Colonic mucosa (tissue), 4 donors: ENCODE results near the gene CHN2. TPM values are rescaled to one million over a fixed set of nuclear protein-coding genes. Genes with fewer than 3 reads are reported as not detected.

Experiments used
- DNase-seq: peaks from one replicate; pipeline ENCODE4 v3.0.0-alpha.2; 2020
- H3K27ac ChIP-seq: fragments of 200-600 bp; one replicate; pipeline ENCODE4 v1.8.0; 2021
- H3K27me3 ChIP-seq: fragments of 200-600 bp; one replicate; pipeline ENCODE4 v1.8.0; 2021
- H3K36me3 ChIP-seq: fragments of 200-600 bp; one replicate; pipeline ENCODE4 v1.8.0; 2021
- H3K4me1 ChIP-seq: fragments of 200-600 bp; one replicate; pipeline ENCODE4 v1.8.0; 2021; ENCODE audit warnings: mild to moderate bottlenecking
- H3K4me3 ChIP-seq: fragments of 200-600 bp; one replicate; pipeline ENCODE4 v1.8.0; 2021
- H3K9ac ChIP-seq, 2 donors: one replicate each; pipeline ENCODE4 v1.7.0; 2013; ENCODE audit warnings: control low read depth in 2 of 2, low read depth in 2 of 2, low read length in 2 of 2
- H3K9me3 ChIP-seq: fragments of 200-600 bp; one replicate; pipeline ENCODE4 v1.8.0; 2021
- CTCF ChIP-seq: fragments of 200-600 bp; IDR thresholded peaks from one replicate; pipeline ENCODE4 v1.8.0; 2022; ENCODE audit warnings: antibody characterized with exemption, mild to moderate bottlenecking
- intact Hi-C: fragments of 100-400 bp; cut with DNase I; formaldehyde crosslinking; loops from one replicate; pipeline ENCODE4 v1.14.1; 2022
- total RNA-seq, 2 donors: library from RNA; stranded (reverse); fragmentation: NEBNext Ultra II Directional in 1 of 2; extraction: Animal tissue kit (Norgen Biotek cat#: 25700) in 1 of 2; gene quantifications; one replicate each; pipeline ENCODE4 v1.2.1, GENCODE V29; 2021
- donor health status: healthy.
- donor health status: DM: no; HTN: no; CAD: no.
- donor health status: DM: no; HTN: no; CAD: no.

Gene CHN2
- total RNA-seq, 2 donors from 2014 or later: 12.8 to 19.8 TPM

- intact Hi-C loops: no loop called here
- Histone ChIP-seq H3K9ac (no peak overlapping the region), H3K36me3 (no peaks in the 10 kb centered on the region), H3K4me1 (no peaks in the 10 kb centered on the region), H3K27me3 (no peaks in the 10 kb centered on the region), H3K9me3 (no peaks in the 10 kb centered on the region), H3K4me3 (no peak overlapping the region), H3K27ac (no peak overlapping the region)
- TF ChIP-seq CTCF: no peak
- no peak for DNase-seq
These were observed 301.1 kb downstream of the CHN2 start for GRCh38 chr7:29495653-29496052.

GRCh38 chr7:29496355-29497020 lies 301.9 kb downstream of the CHN2 start:
- Histone ChIP-seq H3K36me3 (no peaks in the 10 kb centered on the region), H3K4me3 (no peak overlapping the region), H3K4me1 (no peaks in the 10 kb centered on the region), H3K9me3 (no peaks in the 10 kb centered on the region), H3K9ac (no peak overlapping the region), H3K27me3 (no peaks in the 10 kb centered on the region), H3K27ac (no peak overlapping the region)
- DNase-seq: no peak
- no peak for TF ChIP-seq CTCF
- intact Hi-C loops: no loop called here

GRCh38 chr7:29499932-29500331 lies 305.4 kb downstream of the CHN2 start:
- Histone ChIP-seq H3K9ac (no peak overlapping the region), H3K27ac (no peak overlapping the region), H3K9me3 (no peaks in the 10 kb centered on the region), H3K4me1 (no peaks in the 10 kb centered on the region), H3K4me3 (no peak overlapping the region), H3K27me3 (no peaks in the 10 kb centered on the region), H3K36me3 (no peaks in the 10 kb centered on the region)
- intact Hi-C loops: no loop called here
- DNase-seq: no peak
- no peak for TF ChIP-seq CTCF

GRCh38 chr7:29500719-29501118 lies 306.1 kb downstream of the CHN2 start:
- no peaks in the 10 kb centered on the region for H3K27me3 ChIP-seq
- DNase-seq: no peak
- no peaks in the 10 kb centered on the region for H3K9me3 ChIP-seq
- no peak overlapping the region for H3K4me3 ChIP-seq
- intact Hi-C loops: no loop called here
- H3K36me3 ChIP-seq: no peaks in the 10 kb centered on the region
- H3K9ac ChIP-seq: no peak overlapping the region
- H3K4me1 ChIP-seq: no peaks in the 10 kb centered on the region
- no peak overlapping the region for H3K27ac ChIP-seq
- no peak for TF ChIP-seq CTCF

GRCh38 chr7:29502133-29502532 lies 307.6 kb downstream of the CHN2 start:
- no peak for DNase-seq
- H3K27ac ChIP-seq: no peak overlapping the region
- H3K36me3 ChIP-seq: no peaks in the 10 kb centered on the region
- no peaks in the 10 kb centered on the region for H3K9me3 ChIP-seq
- no peak overlapping the region for H3K4me3 ChIP-seq
- no peaks in the 10 kb centered on the region for H3K27me3 ChIP-seq
- no peaks in the 10 kb centered on the region for H3K4me1 ChIP-seq
- H3K9ac ChIP-seq: no peak overlapping the region
- TF ChIP-seq CTCF: no peak
- intact Hi-C loops: no loop called here
